ENCODE results near the gene LRRTM4.
"Not testable (repeated sequence)": the region's sequence is repeated elsewhere in the genome, so short reads cannot be mapped to it uniquely, and the experiment has no call there.

Gene LRRTM4

GRCh38 chr2:76829374-76830234 lies 692.6 kb downstream of the LRRTM4 start:
- DNase-seq, result no peak

GRCh38 chr2:76826691-76827090 lies 695.5 kb downstream of the LRRTM4 start:
- no peak for DNase-seq

- no peak for DNase-seq
Observed at GRCh38 chr2:76825140-76825970, 696.8 kb downstream of the LRRTM4 start.

- DNase-seq, result no peak
Observed at GRCh38 chr2:76821731-76822130, 700.4 kb downstream of the LRRTM4 start.

GRCh38 chr2:76813084-76813483 lies 709.1 kb downstream of the LRRTM4 start:
- DNase-seq, result no peak

- DNase-seq, result no peak
Observed at GRCh38 chr2:76812156-76812555, 710.0 kb downstream of the LRRTM4 start.

- no peak for DNase-seq
Observed at GRCh38 chr2:76809136-76809535, 713.0 kb downstream of the LRRTM4 start.

- DNase-seq, result no peak
Observed at GRCh38 chr2:76808732-76809131, 713.4 kb downstream of the LRRTM4 start.

GRCh38 chr2:76793647-76794334 lies 728.4 kb downstream of the LRRTM4 start:
- DNase-seq, result no peak

- not testable (repeated sequence) for DNase-seq
Observed at GRCh38 chr2:76781313-76781712, 740.9 kb downstream of the LRRTM4 start.

- no peak for DNase-seq
Observed at GRCh38 chr2:76763276-76763675, 758.9 kb downstream of the LRRTM4 start.

GRCh38 chr2:76760367-76760704 lies 761.8 kb downstream of the LRRTM4 start:
- no peak for DNase-seq

GRCh38 chr2:76759634-76760366 lies 762.4 kb downstream of the LRRTM4 start:
- no peak for DNase-seq

GRCh38 chr2:76752506-76752905 lies 769.7 kb downstream of the LRRTM4 start:
- DNase-seq, result no peak

- no peak for DNase-seq
Observed at GRCh38 chr2:76749858-76750257, 772.3 kb downstream of the LRRTM4 start.

GRCh38 chr2:76748581-76749296 lies 773.4 kb downstream of the LRRTM4 start:
- DNase-seq, result no peak

GRCh38 chr2:76745605-76746004 lies 776.6 kb downstream of the LRRTM4 start:
- no peak for DNase-seq

GRCh38 chr2:76737607-76738006 lies 784.6 kb downstream of the LRRTM4 start:
- DNase-seq, result no peak

GRCh38 chr2:76733736-76734135 lies 788.4 kb downstream of the LRRTM4 start:
- DNase-seq, result no peak

GRCh38 chr2:76731157-76731556 lies 791.0 kb downstream of the LRRTM4 start:
- no peak for DNase-seq

GRCh38 chr2:76730021-76730420 lies 792.2 kb downstream of the LRRTM4 start:
- no peak for DNase-seq

- no peak for DNase-seq
Observed at GRCh38 chr2:76721226-76721625, 801.0 kb downstream of the LRRTM4 start.

Measured in stimulated activated CD4-positive, alpha-beta T cell treated with anti-CD3 and anti-CD28 coated beads, Interleukin-4, amount 100 ng/mL, for 24 hours (primary cell).